ENCODE data around the gene MED13. TPM values are rescaled to one million over a fixed set of nuclear protein-coding genes. Genes with fewer than 3 reads are reported as not detected.

MED13 gene
- total RNA-seq, 1 experiment from 2014 or later, result 49.4 TPM

GRCh38 chr17:61943117-61943516, 122.0 kb downstream of the MED13 start:
- H3K79me2 ChIP-seq (ENCODE audit: low read depth), result no peaks in the 10 kb centered on the region
- H3K36me3 ChIP-seq (ENCODE audit: low read depth), result peaks cover 37% of the 10 kb centered on the region; the same call in 1 of the 2 replicates
- DNase-seq, result no peak
- H3K9me2 ChIP-seq (ENCODE audit: insufficient read depth), result no peaks in the 10 kb centered on the region
- no peak overlapping the region for H3K4me2 ChIP-seq
- H3K4me3 ChIP-seq, result no peak overlapping the region
- H3K4me1 ChIP-seq (replicated peaks; ENCODE audit: insufficient read depth), result no peaks in the 10 kb centered on the region
- H3F3A ChIP-seq (ENCODE audit: insufficient read depth, low read depth), result peaks cover 30% of the 10 kb centered on the region
- ChIA-PET CTCF (no interaction called here), POLR2A (ENCODE audit: unreplicated experiment) (no interaction called here)
- H2AFZ ChIP-seq, result no peak overlapping the region
- no peaks in the 10 kb centered on the region for H3K9me3 ChIP-seq (ENCODE audit: insufficient read depth, low read depth)
- peaks cover 6% of the 10 kb centered on the region; the same call in 1 of the 2 replicates for H4K20me1 ChIP-seq (ENCODE audit: insufficient read depth)
- no TSS peak for BruUV-seq (replicated peaks)
- intact Hi-C loops (cut with micrococcal nuclease; ENCODE audit: unreplicated experiment), result no loop called here
- no peak for TF ChIP-seq CTCF (conservative IDR thresholded peaks at IDR 0.05)
- TF ChIP-seq EZH2 (IDR thresholded peaks at IDR 0.05; ENCODE audit: low read depth), result no peak
- no peak overlapping the region for H3K27ac ChIP-seq
- H3K27me3 ChIP-seq (ENCODE audit: insufficient read depth, low read depth), result no peaks in the 10 kb centered on the region

- no TSS peak for BruUV-seq (replicated peaks)
- H3K4me1 ChIP-seq (replicated peaks; ENCODE audit: insufficient read depth), result no peaks in the 10 kb centered on the region
- no peak for DNase-seq
- no peaks in the 10 kb centered on the region for H3K9me2 ChIP-seq (ENCODE audit: insufficient read depth)
- intact Hi-C loops (cut with micrococcal nuclease; ENCODE audit: unreplicated experiment), result no loop called here
- peaks cover 32% of the 10 kb centered on the region for H3F3A ChIP-seq (ENCODE audit: insufficient read depth, low read depth)
- no peak overlapping the region for H3K4me2 ChIP-seq
- TF ChIP-seq CTCF (conservative IDR thresholded peaks at IDR 0.05), result no peak
- no peak for TF ChIP-seq EZH2 (IDR thresholded peaks at IDR 0.05; ENCODE audit: low read depth)
- ChIA-PET POLR2A (ENCODE audit: unreplicated experiment) (no interaction called here), CTCF (no interaction called here)
- peaks cover 30% of the 10 kb centered on the region; the same call in 1 of the 2 replicates for H3K36me3 ChIP-seq (ENCODE audit: low read depth)
- no peak overlapping the region for H2AFZ ChIP-seq
- H3K27me3 ChIP-seq (ENCODE audit: insufficient read depth, low read depth), result no peaks in the 10 kb centered on the region
- H3K27ac ChIP-seq, result no peak overlapping the region
- peaks cover 6% of the 10 kb centered on the region; the same call in 1 of the 2 replicates for H4K20me1 ChIP-seq (ENCODE audit: insufficient read depth)
- no peaks in the 10 kb centered on the region for H3K9me3 ChIP-seq (ENCODE audit: insufficient read depth, low read depth)
- no peak overlapping the region for H3K4me3 ChIP-seq
- no peaks in the 10 kb centered on the region for H3K79me2 ChIP-seq (ENCODE audit: low read depth)
These were observed 123.0 kb downstream of the MED13 start for GRCh38 chr17:61942085-61942484.

GRCh38 chr17:61928101-61928436, 137.0 kb downstream of the MED13 start:
- Histone ChIP-seq H3K27me3 (ENCODE audit: insufficient read depth, low read depth) (no peaks in the 10 kb centered on the region), H3K36me3 (ENCODE audit: low read depth) (no peaks in the 10 kb centered on the region), H3K4me1 (replicated peaks; ENCODE audit: insufficient read depth) (peaks cover 11% of the 10 kb centered on the region; the same call in 1 of the 2 replicates), H3K79me2 (ENCODE audit: low read depth) (peaks cover 19% of the 10 kb centered on the region), H3K9me2 (ENCODE audit: insufficient read depth) (no peaks in the 10 kb centered on the region), H3F3A (ENCODE audit: insufficient read depth, low read depth) (0 out of 2 replicates have a peak, but pooled peaks cover 4% of the 10 kb centered on the region), H2AFZ (peak overlapping the region; percentile 97), H4K20me1 (ENCODE audit: insufficient read depth) (no peaks in the 10 kb centered on the region), H3K4me2 (peak overlapping the region; percentile 98), H3K27ac (no peak overlapping the region), H3K4me3 (peak overlapping the region; percentile 94), H3K9me3 (ENCODE audit: insufficient read depth, low read depth) (no peaks in the 10 kb centered on the region)
- TF ChIP-seq EZH2 (IDR thresholded peaks at IDR 0.05; ENCODE audit: low read depth) (no peak), CTCF (conservative IDR thresholded peaks at IDR 0.05) (no peak)
- ChIA-PET CTCF (interaction anchor here (0.7 kb wide), 1 partner anchor 333 kb away, joined by 3 read pairs; no protein-coding TSS in a partner anchor), POLR2A (ENCODE audit: unreplicated experiment) (no interaction called here)
- DNase-seq, result no peak
- BruUV-seq (replicated peaks), result TSS peak; percentile 84
- intact Hi-C loops (cut with micrococcal nuclease; ENCODE audit: unreplicated experiment), result no loop called here

Measured in PC-9 (cell line).